GM12892 (cell line): ENCODE measurements around the gene SLC35E1.

Experiments used
- DNase-seq: peaks from one replicate; pipeline ENCODE4 v3.0.0; 2011; ENCODE audit not compliant: insufficient read length
- FAIRE-seq: peaks from 2 replicates; lab custom pipeline; 2011; peaks lifted over from hg19 to GRCh38; lab: Jason Lieb, UNC
- POLR2A ChIP-seq: IDR thresholded peaks from 2 replicates; pipeline ENCODE4 v1.6.1; 2011; ENCODE audit warnings: low read depth, low read length, control low read depth
- POLR2AphosphoS5 ChIP-seq: IDR thresholded peaks from 2 replicates; pipeline ENCODE4 v1.6.1; 2011; ENCODE audit warnings: low read depth, low read length, control low read depth
- TAF1 ChIP-seq: IDR thresholded peaks from 2 replicates; pipeline ENCODE4 v1.6.1; 2011; ENCODE audit warnings: low read depth, mild to moderate bottlenecking, control low read depth, low read length, borderline replicate concordance

SLC35E1 gene

DNA sequence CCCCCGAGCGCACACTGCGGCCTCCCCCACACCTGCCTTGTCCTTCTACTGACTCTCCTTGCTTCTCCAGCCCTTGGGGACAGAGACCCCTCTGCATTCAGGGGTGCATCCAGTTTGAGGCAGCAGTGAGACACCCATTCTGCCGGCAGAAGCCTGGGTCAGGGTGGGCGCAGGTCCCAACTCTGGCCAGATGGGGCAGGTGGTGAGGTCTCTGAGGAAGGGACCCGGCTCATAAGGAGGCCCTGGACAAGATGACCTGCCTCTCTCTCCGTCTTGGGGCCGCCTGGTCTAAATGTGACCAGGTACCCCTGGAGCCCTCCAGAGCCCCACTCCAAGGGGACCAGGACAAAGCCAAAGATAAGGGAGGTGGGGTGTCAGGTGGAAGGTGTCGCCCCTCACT lies 36.1 kb downstream of the SLC35E1 start:
- TF ChIP-seq POLR2AphosphoS5 (no peak), POLR2A (no peak), TAF1 (no peak)
- FAIRE-seq (no peak), DNase-seq (no peak)

DNA sequence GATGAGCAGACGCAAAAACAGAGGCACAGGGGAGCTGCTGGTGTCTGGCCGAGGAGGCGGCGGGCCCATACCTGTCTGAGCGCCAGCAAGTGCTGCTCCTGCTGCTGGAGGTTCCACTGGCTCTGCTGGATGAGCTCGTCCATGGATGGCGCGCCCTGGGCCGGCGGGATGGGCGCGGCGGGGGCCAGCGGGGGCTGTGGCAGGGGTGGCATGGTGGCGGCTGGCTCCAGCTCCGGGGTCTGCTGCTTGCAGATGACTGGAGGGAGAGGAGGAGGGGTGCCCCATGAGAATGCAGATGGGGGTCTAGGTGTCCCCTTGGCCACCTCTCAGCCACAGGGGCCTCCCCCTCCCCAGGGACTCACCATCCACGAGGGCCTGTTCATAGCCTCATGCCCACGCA lies 36.8 kb downstream of the SLC35E1 start:
- TF ChIP-seq TAF1 (no peak), POLR2A (no peak), POLR2AphosphoS5 (no peak)
- DNase-seq (no peak), FAIRE-seq (no peak)

DNA sequence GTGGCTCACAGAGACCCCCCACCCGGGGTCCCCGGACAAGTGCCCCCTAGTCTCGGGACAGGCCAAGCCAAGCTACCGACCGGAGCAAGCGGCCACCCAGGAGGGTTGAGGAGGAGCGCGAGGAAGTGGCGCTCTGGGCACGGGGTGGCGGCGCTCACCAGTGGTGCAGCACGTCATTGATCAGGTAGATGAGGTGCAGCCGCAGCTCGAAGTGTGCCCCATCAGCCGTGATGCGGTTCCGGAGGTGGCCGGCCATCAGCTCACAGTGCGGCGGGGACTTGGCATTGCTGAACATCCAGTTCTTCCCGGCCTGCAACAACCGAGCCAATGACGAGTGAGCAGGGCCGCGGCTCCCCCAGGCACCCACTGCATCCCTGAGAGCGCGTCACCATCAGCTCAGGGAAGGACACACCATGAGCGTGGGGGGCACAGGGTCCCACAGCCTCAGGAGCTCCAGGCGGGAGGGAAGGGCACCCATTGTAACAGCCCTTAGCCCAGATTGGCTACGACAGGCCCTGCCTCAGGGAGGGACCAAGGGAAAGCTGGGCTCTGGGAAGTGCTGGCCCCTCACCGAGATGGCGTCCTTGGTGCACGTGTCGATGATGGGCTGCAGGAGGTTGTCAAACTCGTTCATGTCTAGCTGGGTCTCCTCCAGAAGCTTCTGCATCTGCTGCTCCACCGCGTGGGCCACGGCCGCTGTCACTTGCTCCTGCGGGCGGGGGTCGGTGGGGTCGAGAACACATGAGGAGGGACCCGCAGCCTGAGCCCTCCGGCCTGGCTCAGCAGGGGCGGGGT lies 39.6 kb downstream of the SLC35E1 start:
- FAIRE-seq (no peak), DNase-seq (no peak)
- no peak for TF ChIP-seq POLR2A
- TF ChIP-seq POLR2AphosphoS5: no peak
- TF ChIP-seq TAF1: no peak

DNA sequence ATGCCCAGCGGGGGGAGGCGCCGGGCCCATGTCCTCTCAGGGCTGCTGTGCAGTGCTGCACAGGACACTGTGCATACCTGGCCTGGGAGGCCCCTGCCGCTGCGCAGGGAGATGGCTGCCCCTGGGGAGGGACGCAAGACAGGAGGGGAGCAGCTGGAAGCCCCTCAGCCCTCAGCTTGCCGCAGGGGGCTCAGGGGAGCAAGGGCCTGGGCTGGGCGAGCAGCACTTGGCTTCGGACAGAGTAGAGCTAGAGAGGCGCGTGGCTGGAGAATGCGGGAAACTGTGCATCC lies 40.9 kb downstream of the SLC35E1 start:
- DNase-seq (no peak), FAIRE-seq (no peak)
- TF ChIP-seq POLR2A (no peak), TAF1 (no peak), POLR2AphosphoS5 (no peak)

DNA sequence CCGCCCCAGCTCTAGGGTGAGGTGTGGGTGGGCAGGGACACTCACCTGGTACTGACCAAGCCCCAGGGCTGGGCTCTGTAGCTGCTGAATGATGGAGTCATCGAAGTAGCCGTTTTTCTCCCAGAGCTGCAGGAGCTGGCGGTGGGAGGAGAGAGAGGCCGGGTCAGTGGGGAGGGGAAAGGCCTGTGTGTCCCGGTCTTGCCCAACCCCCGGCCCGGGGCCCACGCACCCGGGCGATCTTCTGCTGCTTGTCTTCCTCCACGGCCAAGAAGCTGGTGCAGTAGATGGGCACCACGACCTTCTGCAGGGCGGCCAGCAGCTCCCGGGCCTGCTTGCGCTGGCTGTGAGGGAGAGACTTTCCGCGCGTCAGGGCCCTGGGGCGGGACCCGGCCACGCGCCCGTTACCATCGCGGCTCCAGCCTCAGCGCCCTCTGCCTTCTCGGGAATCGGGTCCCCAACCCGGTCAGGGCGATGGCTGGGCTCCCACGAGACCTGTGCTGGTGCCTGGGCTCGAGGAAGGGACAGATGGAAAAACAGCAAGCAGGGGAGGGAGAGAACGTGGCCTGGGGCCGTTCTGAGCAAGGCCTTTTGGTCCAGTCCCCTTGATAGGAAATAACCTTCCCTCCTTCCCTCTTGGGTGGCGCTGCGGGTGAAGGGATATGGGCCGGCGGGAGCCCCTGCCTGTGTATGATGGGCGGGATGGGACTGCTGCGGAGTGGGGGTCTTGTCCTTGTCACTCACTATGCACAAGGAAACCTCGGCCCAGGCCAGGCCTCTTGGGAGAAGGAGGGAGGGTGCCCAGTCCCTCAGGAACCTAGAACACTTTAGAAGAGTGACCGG lies 41.5 kb downstream of the SLC35E1 start:
- no peak for TF ChIP-seq POLR2A
- DNase-seq (no peak), FAIRE-seq (no peak)

DNA sequence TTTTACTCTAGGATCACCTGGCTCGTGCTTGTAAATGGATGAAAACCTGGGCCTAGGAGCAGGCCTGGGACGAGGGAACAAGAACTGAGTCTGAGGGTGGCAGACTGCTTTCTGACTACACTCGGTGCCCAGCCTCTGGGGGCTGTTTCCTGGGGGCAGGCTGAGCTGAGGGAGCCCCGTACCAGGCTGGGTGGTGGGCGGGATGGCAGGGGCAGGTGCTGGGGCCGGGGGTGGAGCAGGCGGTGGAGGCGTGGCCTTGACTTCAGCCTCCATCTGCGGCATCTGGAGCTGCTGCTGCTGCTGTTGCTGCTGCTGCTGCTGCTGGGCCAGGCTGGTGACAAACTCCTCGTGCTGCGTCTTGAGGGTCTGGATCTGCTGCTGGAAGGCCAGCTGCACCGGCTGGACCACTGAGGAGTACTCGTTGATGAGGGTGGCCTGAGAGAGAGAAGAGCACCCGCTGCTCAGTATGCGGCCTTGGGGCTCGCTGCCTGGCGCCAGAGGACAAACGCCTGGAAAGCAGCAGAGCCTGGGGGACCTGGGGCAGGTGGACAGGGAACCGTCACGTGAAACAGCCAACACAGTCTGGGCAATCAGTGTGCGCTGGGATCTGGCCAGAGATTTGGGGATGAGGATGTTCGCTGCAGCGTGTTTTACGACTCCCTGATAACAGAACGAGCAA lies 42.6 kb downstream of the SLC35E1 start:
- no peak for TF ChIP-seq POLR2A
- TF ChIP-seq TAF1: no peak
- TF ChIP-seq POLR2AphosphoS5: no peak
- DNase-seq (no peak), FAIRE-seq (no peak)

DNA sequence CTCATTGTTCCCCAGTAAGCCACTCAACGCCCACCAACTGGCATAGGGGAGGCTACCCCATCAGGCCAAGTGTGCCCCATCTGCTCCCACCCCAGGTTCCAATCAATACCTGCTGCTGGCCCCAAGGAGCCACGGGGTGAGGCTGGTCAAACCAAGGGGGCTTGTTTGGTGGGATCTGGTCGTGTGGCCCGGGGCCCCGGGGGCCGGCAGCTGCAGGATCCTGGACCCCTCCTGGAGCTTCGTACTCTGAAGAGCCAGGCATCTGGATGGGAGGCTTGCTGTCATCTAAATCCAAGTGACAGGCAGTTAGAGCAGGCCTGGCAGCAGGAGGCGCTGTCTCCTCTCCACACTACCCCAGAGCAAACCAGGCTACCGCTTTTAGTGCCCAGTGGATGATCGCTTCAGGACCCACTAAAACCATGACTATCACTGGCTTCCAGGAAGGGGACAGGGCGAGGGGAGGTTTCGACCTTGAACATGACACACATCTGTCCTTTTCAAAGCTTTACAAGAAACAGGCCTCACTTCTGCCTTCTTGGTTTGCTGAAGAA lies 44.2 kb downstream of the SLC35E1 start:
- DNase-seq: no peak
- FAIRE-seq: peak; percentile 14
- no peak for TF ChIP-seq POLR2A
- TF ChIP-seq POLR2AphosphoS5: no peak
- TF ChIP-seq TAF1: no peak

DNA sequence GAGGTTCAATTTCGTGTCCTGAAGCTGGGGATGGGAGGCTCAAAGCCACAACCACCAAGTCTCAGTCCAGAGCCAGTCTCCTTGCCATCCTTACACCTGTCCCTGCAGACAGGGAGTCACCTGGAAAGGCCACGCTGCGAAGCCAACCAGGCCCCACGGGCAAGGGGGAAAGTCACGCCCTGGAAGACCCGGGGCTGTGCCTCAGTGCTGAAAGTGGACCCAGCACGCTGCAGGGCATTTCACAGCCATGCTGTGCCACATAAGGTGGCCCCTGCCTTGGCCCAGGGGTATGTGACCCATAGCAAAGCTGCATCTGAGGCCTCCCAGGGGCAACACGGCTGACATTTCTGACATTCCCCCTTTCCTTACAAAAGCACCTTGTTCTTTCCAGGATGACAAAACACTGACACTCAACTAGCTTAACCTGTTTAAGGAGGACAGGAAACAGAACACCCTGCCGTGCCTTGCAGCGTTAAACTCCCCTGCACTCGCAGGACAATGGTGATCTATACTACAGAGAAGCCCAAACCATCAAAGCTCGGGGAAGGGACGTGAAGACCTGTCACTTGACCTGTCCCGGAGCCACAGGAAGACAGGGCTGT lies 44.8 kb downstream of the SLC35E1 start:
- FAIRE-seq (no peak), DNase-seq (no peak)
- TF ChIP-seq TAF1 (no peak), POLR2AphosphoS5 (no peak), POLR2A (no peak)

DNA sequence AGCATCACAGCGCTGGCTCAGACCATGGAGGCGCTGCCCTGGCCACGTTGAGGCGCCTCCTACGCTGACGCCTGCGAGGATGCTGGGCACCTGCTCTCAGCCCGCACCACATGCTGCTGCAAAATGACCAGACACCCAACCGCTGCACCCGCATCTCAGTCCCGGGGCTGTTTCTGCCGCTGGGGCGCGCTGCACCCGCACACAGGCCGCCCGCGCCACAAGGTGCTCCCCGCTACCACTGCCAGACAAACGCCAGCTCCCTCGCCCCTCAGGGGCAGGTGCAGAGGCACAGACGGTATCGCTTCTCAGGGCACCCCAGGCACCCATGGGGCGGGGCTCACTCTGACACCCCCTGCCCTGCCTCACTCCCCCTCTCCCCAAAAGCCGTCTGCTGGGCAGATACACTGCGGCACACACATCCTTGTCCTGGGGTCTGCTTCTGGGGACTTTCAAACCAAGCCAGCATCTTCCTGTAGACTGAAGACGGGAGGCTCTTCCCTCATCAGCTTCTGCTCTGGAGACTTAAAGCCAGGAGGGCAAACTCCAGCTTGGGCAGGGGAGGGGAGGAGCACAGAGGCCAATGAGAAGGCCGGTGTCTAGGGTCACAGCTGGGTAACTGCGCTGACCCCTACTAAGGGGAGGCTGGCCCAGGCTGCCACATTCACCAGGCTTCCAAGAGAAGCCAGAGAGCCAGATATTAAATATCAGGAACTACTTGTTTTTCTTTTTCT lies 46.3 kb downstream of the SLC35E1 start:
- FAIRE-seq (no peak), DNase-seq (no peak)
- no peak for TF ChIP-seq POLR2AphosphoS5
- no peak for TF ChIP-seq POLR2A
- no peak for TF ChIP-seq TAF1

DNA sequence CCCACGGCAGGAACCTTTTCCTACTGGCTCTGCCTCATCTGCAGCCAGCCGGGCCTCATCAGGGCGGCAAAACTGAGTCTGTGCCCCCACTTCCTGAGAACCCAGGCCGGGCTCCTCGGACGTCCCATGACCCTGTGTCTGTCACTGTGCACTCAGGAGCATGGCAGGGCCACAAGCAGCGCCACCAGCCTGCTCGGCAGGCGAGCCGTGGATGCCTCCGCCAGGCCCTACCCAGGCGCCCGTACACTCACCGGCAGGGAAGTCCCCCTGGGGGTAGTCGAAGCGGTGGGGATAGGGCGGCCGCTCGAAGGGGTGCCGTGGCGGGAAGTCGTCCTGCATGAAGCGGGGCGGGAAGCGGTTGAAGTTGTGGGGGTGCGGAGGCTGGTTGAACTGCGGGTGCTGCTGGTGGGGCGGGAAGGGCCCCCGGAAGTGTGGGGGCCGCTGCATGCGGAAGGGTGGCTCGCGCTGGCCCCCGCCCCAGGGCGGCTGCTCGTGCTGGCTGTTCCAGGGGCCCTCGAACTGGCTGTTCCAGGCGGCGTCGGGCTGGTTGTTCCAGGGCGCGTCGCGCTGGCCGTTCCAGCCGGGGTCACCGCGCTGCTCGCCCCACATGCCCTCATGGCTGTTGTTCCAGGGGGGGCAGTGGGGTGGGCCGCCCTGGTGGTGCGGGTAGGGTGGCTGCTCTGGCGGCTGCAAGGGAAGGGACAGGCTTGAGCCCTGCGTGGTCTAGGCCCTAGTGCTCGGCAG lies 47.1 kb downstream of the SLC35E1 start:
- FAIRE-seq: no peak

More for the DNA sequence above, 47.1 kb downstream of the SLC35E1 start:
- TF ChIP-seq TAF1: no peak
- no peak for TF ChIP-seq POLR2AphosphoS5
- no peak for TF ChIP-seq POLR2A
- DNase-seq: no peak
